Uterus (tissue), 4 donors: ENCODE measurements around the gene CHMP6. TPM values are rescaled to one million over a fixed set of nuclear protein-coding genes. Genes with fewer than 3 reads are reported as not detected.

Source experiments
- DNase-seq, 2 donors: peaks; one replicate each; pipeline ENCODE4 v3.0.0-alpha.2; 2019 to 2020
- H3K27ac ChIP-seq, 2 donors: fragments of 200-600 bp; sonication (generic); 1 replicate in 1 of 2; 2 replicates in 1 of 2; pipeline ENCODE4 v1.5.1; 2016 to 2018
- H3K27me3 ChIP-seq, 2 donors: fragments of 200-600 bp; sonication (generic); one replicate each; pipeline ENCODE4 v1.5.1; 2018 to 2019; ENCODE audit warnings: control low read depth in 1 of 2
- H3K36me3 ChIP-seq, 2 donors: fragments of 200-600 bp; sonication (generic); one replicate each; pipeline ENCODE4 v1.5.1; 2019; ENCODE audit warnings: control low read depth in 1 of 2
- H3K4me1 ChIP-seq, 2 donors: fragments of 200-600 bp; sonication (generic); one replicate each; pipeline ENCODE4 v1.5.1; 2018 to 2019; ENCODE audit warnings: control low read depth in 1 of 2
- H3K4me3 ChIP-seq, 2 donors: fragments of 200-600 bp; sonication (generic); 1 replicate in 1 of 2; 2 replicates in 1 of 2; pipeline ENCODE4 v1.5.1; 2018 to 2019; ENCODE audit warnings: mild to moderate bottlenecking in 1 of 2
- H3K9me3 ChIP-seq, 2 donors: fragments of 200-600 bp; sonication (generic); one replicate each; pipeline ENCODE4 v1.5.1; 2019; ENCODE audit warnings: control low read depth in 1 of 2
- CTCF ChIP-seq, 4 experiments: fragments of 200-600 bp in 2 of 4; fragments of 450-650 bp in 2 of 4; sonication (generic) in 2 of 4; IDR thresholded peaks; one replicate each; pipeline ENCODE4 v1.5.1; 2016 to 2019; ENCODE audit warnings: antibody characterized with exemption in 4 of 4, mild to moderate bottlenecking in 2 of 4, moderate library complexity in 1 of 4
- POLR2A ChIP-seq, 2 donors: fragments of 450-650 bp; IDR thresholded peaks; one replicate each; pipeline ENCODE4 v1.6.1; 2016; ENCODE audit warnings: antibody characterized with exemption in 2 of 2, mild to moderate bottlenecking in 1 of 2, moderate library complexity in 1 of 2
- intact Hi-C: fragments of 100-400 bp; cut with DNase I; formaldehyde crosslinking; loops from one replicate; pipeline ENCODE4 v1.15.1; 2023; ENCODE audit warnings: low total_unique reads
- total RNA-seq, 4 donors: library from RNA; depleted of rRNA in 3 of 4; stranded (reverse); fragments of >200 nt in 3 of 4; gene quantifications; one replicate each; pipeline versions ENCODE4 v1.1.0 to v1.2.4, GENCODE V29; 2014 to 2023
- donor health status: DM: yes; HTN: yes; CAD: no.

CHMP6 gene
- total RNA-seq, 4 donors from 2014 or later, result 3.6 to 33.2 (median 19.8) TPM

- H3K27ac ChIP-seq, result no peak overlapping the region
- H3K36me3 ChIP-seq, result no peaks in the 10 kb centered on the region
- DNase-seq, result no peak
- H3K4me3 ChIP-seq, result no peak overlapping the region
- no peaks in the 10 kb centered on the region for H3K9me3 ChIP-seq
- peaks cover 6 to 15% of the 10 kb centered on the region in 2 donors for H3K4me1 ChIP-seq
- no peaks in the 10 kb centered on the region for H3K27me3 ChIP-seq
- no peak for TF ChIP-seq CTCF (IDR thresholded peaks at IDR 0.05)
- TF ChIP-seq POLR2A (IDR thresholded peaks at IDR 0.05), result no peak
- intact Hi-C loops, result no loop called here
Observed at GRCh38 chr17:80971704-80972304, 19.8 kb upstream of the CHMP6 start.

DNA sequence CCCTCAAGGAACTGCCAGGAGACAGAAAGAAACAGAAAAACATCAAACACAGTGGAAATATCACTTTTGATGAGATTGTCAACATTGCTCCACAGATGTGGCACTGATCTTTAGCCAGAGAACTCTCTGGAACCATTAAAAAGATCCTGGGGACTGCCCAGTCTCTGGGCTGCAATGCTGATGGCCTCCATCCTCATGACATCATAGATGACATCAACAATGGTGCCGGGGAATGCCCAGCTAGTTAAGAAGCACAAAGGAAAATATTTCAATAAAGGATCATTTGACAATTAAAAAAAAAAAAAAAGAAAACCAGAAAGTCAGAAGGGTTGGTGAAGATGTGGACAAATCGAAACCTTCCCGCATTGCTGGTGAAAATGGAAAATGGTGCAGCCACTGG is 14.9 kb upstream of the CHMP6 start:
- no peak overlapping the region for H3K4me3 ChIP-seq
- H3K4me1 ChIP-seq, result peaks cover 3 to 8% of the 10 kb centered on the region in 2 donors
- intact Hi-C loops, result no loop called here
- no peak for TF ChIP-seq POLR2A (IDR thresholded peaks at IDR 0.05)
- no peak for TF ChIP-seq CTCF (IDR thresholded peaks at IDR 0.05)
- H3K9me3 ChIP-seq, result no peaks in the 10 kb centered on the region
- no peaks in the 10 kb centered on the region for H3K27me3 ChIP-seq
- no peak overlapping the region for H3K27ac ChIP-seq
- DNase-seq, result no peak
- H3K36me3 ChIP-seq, result no peaks in the 10 kb centered on the region

DNA sequence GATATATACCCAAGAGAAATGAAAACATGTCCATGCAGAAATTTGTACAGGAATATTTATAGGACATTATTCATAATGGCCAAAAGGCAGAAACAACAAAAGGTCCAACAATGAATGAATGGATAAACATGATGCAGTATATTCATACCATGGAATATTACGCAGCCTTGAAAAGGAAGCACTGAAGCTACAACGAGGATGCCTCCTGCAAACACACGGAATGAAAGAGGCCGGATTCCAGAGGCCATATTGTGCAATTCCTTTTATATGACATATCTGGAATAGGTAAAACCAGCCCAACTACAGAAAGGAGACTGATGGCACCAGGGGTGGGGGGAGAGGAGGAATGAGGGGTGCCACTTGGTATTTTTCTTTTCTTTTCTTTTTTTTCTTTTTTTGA is 14.5 kb upstream of the CHMP6 start:
- DNase-seq, result no peak
- intact Hi-C loops, result no loop called here
- Histone ChIP-seq H3K27ac (no peak overlapping the region), H3K4me3 (no peak overlapping the region), H3K9me3 (no peaks in the 10 kb centered on the region), H3K36me3 (no peaks in the 10 kb centered on the region), H3K27me3 (no peaks in the 10 kb centered on the region), H3K4me1 (peaks cover 3 to 8% of the 10 kb centered on the region in 2 donors)
- no peak for TF ChIP-seq CTCF (IDR thresholded peaks at IDR 0.05)
- no peak for TF ChIP-seq POLR2A (IDR thresholded peaks at IDR 0.05)

GRCh38 chr17:80978499-80979497 is 12.8 kb upstream of the CHMP6 start:
- H3K4me3 ChIP-seq, result no peak overlapping the region
- no peak for DNase-seq
- TF ChIP-seq CTCF (IDR thresholded peaks at IDR 0.05) (no peak), POLR2A (IDR thresholded peaks at IDR 0.05) (no peak)
- H3K4me1 ChIP-seq, result peaks cover 3 to 8% of the 10 kb centered on the region in 2 donors
- H3K27ac ChIP-seq, result no peak overlapping the region
- intact Hi-C loops, result no loop called here
- no peaks in the 10 kb centered on the region for H3K27me3 ChIP-seq
- no peaks in the 10 kb centered on the region for H3K36me3 ChIP-seq
- no peaks in the 10 kb centered on the region for H3K9me3 ChIP-seq
